GM21825 (cell line): Measurements from ENCODE around the gene WEE2.
"Not testable (repeated sequence)": the region's sequence is repeated elsewhere in the genome, so short reads cannot be mapped to it uniquely, and the experiment has no call there.

ENCODE experiments used
- ATAC-seq: cut with Tn5 transposase; IDR thresholded peaks from one replicate; pipeline ENCODE4 v1.9.1; 2021; ENCODE audit warnings: mild to moderate bottlenecking, moderate library complexity; ENCODE audit not compliant: unreplicated experiment

WEE2 gene

GRCh38 chr7:141712603-141713255 is 4.6 kb downstream of the WEE2 start:
- ATAC-seq: no peak

GRCh38 chr7:141713890-141714289 is 5.7 kb downstream of the WEE2 start:
- ATAC-seq: no peak

GRCh38 chr7:141714571-141714970 is 6.4 kb downstream of the WEE2 start:
- ATAC-seq: no peak

DNA sequence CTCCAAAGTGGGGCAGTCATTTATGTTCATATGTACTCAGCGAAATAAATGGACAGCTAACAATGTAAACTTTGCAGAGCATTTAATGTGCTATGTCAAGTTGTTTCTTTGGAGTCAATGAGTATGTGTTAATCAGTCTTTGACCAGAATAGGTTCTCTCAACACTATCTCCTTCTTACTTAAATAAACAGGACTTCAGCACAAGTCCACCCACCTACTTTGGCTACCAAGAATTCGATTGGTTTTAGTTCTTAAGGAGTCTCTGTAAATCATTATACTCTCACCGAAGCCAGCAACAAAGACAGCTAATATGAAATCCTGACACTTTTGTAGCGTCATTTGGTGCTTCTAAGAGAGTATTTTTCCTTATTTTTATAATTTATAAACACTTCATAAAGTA is 6.9 kb downstream of the WEE2 start:
- ATAC-seq: no peak

DNA sequence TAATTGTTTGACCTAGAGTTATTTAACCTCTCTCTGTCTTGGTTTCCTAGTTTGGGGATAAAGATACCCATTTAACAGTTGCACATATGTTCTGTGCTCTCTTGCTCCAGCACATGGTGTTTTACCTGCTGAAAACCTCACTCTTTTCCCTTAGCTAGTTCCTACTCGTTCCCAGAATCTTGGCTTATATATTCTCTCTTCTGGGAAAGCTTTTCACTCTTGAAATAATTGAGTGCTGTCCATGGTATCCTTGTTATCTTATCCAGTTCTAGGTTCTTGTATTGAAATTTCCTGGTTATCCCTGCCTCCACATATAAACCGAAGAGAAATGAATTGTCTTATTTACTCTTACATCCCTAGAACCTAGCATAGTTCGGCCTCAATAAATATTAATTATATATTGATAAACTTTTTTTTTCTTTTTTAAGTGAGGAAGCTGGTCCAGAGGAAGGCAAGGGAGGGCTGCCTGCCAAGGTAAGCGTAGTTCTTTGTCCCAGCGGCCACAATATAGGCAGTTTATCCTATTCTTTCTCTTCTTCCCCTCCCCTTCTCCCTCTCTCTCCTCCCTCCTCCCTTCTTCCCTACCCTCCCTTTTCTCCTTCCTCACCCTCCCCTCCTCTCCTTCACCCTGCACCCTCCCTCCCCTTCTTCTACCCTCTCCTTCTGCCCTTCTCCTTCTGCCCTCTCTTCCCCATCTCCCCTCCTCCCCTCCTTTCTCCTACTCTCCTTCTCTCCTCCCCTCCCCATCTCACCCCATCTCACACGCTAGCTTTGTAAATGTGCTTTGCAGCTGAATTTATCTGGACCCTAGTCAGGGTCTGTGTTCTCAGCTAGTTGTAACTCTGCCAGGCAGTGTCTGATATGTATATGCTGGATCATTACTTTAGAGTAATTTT is 7.9 kb downstream of the WEE2 start:
- ATAC-seq: no peak

GRCh38 chr7:141717450-141717849 is 9.3 kb downstream of the WEE2 start:
- no peak for ATAC-seq

DNA sequence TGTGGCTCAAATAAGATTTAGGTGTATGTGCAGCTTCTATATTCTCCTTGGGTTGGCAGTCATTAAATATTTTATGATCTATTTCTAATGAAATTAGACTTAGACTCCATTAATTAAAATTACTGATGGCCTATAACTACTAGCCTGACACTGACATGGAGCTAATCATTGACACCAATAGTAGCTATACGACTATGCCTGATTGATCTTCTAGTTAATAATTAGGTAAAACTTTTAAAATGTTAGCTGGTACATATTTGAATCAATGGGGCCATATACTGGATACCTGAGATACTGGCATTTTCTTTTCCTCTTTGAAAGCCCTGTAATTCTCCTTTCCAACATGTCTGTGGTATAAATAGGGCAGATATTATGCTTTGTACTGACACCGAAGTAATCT is 14.4 kb downstream of the WEE2 start:
- no peak for ATAC-seq

GRCh38 chr7:141729020-141729419 is 20.9 kb downstream of the WEE2 start:
- no peak for ATAC-seq

DNA sequence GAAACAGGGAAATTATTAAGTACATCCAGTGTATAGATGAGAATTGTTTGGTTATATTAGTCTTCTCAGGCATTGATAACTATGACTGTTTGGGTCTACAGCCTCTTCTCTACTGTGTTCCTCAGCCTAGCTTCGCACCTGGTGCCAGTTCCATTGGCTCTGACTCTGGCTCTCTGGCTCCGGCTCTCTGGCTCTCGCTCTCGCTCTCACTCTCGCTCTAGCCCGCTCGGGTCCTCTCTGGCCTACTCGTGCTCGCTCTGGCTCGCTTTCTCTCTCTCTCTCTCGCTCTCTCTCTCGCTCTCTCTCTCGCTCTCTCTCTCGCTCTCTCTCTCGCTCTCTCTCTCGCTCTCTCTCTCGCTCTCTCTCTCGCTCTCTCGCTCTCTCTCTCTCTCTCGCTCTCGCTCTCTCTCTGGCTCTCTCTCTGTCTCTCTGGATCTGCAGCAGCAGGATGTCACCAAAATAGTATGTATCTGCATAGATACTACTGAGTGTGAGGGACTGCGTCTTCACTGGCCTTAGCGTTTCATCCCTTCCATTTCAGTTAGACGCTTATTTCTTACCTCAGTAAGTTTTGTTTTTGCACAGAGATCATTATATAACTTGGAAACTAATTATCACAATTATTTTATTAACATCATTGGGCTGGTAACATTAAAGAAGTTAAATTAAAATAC is 23.5 kb downstream of the WEE2 start:
- ATAC-seq: no peak

GRCh38 chr7:141737118-141737835 is 29.1 kb downstream of the WEE2 start:
- no peak for ATAC-seq

DNA sequence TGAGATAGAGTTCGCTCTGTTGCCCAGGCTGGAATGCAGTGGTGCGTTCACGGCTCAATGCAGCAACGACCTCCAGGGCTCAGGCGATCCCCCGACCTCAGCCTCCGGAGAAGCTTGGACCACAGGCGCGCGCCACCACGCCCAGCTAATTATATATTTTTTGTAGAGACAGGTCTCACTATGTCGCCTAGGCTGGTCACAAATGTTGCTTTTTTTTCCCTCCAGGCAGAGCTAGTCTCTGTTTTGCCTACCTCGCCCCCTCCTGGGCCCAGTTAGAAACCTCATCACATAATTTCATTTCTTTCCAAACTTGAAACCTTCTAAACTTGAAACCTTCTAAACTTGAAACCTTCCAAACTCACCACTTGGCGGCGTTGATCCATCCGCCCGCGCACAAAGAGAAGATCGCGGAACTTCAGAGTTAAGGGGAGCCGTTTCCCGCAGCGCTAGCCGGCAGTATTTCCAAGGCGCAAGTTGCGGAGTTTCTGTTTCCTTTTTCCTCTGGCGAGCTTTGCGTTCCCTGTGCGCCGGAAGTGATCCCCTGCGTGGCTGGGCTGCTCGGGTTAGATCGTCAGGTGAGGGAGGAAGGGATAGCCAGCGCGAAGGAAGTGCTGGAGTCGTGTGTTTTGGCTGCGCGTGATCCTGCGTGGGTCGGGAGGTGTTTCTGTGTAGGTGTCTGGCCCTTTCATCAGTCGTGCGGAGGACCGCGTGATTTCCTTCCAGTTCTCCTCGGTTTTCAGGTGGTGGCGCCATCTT is 29.9 kb downstream of the WEE2 start, which contains the start of gene SSBP1:
Gene SSBP1, plus strand, starts transcription at position 523 of the 756 bp plus-strand sequence. CDS start 809 bp downstream, outside the sequence.
- ATAC-seq: peak; percentile 93

DNA sequence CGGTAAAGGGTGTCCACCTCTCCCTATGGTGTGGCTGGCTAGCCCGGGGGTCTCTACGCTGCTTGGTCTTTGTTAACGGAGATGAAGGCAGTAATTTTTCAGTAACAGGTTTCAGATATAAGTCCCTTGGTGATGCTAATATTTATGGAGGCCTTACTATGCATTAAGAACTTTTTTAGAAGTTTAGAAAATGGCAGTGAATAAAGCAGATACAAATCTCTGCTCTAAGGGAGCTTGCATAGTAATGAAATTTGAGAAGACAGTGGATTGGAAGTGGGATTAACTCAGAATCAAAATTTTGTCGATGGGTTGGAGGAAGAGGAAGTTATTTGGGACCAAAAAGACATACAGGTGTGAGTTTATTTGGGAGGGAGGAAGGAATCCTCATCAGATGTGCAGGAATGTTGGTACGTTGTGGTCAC is 30.4 kb downstream of the WEE2 start:
- no peak for ATAC-seq

GRCh38 chr7:141739250-141739649 is 31.1 kb downstream of the WEE2 start:
- ATAC-seq: no peak

- no peak for ATAC-seq
Observed at GRCh38 chr7:141742229-141742628, 34.1 kb downstream of the WEE2 start.

- ATAC-seq: no peak
Observed at GRCh38 chr7:141744131-141744530, 36.0 kb downstream of the WEE2 start.

DNA sequence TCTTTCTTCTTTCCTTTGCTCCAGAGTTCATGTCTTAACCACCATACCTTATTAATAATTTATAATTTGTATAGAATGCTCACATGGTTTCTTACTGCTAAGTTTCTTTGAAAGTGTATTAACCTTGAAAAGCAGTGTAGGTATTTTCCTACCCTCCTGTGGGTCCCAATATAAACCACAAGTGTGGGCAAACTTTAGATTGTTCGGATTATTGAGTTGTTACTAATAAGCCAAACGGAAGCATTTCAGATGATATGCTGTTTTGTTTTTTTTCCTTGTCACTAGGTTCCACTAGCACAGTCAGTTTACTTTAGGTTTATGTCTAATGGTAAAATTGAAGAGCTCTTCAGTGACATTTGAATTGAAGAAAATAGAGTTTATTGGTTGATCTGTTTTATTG is 40.2 kb downstream of the WEE2 start:
- no peak for ATAC-seq

DNA sequence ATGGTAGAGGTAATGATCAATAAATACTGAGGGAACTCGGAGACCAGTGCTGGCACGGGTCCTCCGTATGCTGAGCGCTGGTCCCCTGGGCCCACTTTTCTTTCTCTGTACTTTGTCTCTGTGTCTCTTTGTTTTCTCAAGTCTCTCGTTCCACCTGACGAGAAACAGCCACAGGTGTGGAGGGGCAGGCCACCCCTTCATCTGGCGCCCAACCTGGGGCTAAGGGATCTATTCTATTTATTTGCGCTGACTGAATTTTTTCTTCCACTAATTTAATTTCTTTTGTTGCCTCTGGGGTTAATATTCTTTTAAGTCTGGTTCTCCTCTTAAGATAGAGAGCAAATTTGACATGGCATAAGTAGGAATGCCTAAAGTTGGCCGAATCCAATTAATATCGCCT is 43.8 kb downstream of the WEE2 start:
- not testable (repeated sequence) for ATAC-seq

GRCh38 chr7:141752634-141753033 is 44.5 kb downstream of the WEE2 start:
- no peak for ATAC-seq

DNA sequence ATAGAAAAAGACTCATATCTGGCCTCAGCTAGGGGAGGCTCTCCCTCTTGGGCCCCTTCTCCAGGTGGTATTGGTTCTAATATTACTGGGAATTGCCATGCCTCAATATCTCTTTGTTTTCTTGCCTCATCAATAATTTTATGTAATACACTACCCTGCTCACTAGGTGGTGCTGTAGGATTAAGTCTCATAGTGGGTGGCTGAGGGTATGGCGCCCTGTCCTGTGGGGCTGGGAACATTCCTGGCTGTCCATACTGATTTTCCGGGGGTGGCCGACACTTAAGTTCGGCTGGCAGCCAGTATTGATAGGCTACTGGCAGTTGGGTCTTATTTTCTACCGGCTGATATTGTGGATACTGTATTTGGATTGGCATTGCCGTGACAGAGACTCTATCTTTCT is 46.8 kb downstream of the WEE2 start:
- ATAC-seq: no peak

DNA sequence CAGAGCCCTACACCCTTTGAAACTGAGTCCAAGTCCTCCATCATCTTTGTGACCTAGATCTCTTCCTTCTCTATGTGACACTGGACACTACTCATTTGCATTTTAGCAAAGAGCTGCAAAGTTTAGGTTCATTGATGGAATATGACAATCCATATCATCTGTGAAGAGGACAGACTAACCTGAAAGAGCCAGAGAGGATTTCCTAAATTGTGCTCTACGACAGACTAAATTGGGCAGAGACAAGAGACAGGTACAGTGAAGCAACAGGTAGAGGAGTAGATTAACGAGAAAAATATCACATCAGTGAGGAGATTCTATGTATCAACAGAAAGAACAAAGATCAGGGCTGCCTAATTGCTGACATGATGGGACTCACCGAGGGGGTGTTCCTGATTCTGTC is 55.6 kb downstream of the WEE2 start, which contains the start of gene TAS2R3:
Gene TAS2R3, plus strand, starts transcription at position 301 of the 400 bp plus-strand sequence. Its CDS starts 62 bp downstream, at position 363.
- ATAC-seq: no peak
